SK-N-SH (cell line): ENCODE measurements around the gene ZSCAN25.

Source experiments
- CTCF ChIP-seq: fragments of 200-600 bp; sonication (generic); IDR thresholded peaks from 2 replicates; pipeline ENCODE4 v1.6.1; 2017; ENCODE audit warnings: antibody characterized with exemption, mild to moderate bottlenecking, moderate library complexity
- SMC3 ChIP-seq: IDR thresholded peaks from 2 replicates; pipeline ENCODE4 v1.6.1; 2012; ENCODE audit warnings: low read depth, low read length, improper control_type of control experiment

GRCh38 chr7:99623091-99623693 lies 6.4 kb downstream of the ZSCAN25 start:
- TF ChIP-seq CTCF (no peak), SMC3 (no peak)
